A549 (cell line): ENCODE measurements around the gene TRPV2. TPM values are rescaled to one million over a fixed set of nuclear protein-coding genes. Genes with fewer than 3 reads are reported as not detected.

Experiments
- ATAC-seq, 2 experiments: fragments of 200-7000 bp in 1 of 2; fragments of >200 bp in 1 of 2; cut with Nextera tagmentation in 1 of 2; cut with Tn5 transposase in 1 of 2; 3 replicates each; pipeline versions ENCODE4 v1.8.0 to v1.9.1; 2018 to 2020; ENCODE audit warnings: mild to moderate bottlenecking in 1 of 2, moderate library complexity in 1 of 2
- CTCF ChIA-PET: fragments of 300-600 bp; sonication (Branson Sonifier 250); formaldehyde crosslinking; extraction: SDS; loops from one replicate; lab custom pipeline; 2021; ENCODE audit warnings: antibody characterized with exemption, inconsistent platforms; lab: Yijun Ruan, JAX
- POLR2A ChIA-PET: fragments of 350-600 bp; formaldehyde crosslinking; extraction: SDS; loops from one replicate; lab custom pipeline; 2021; ENCODE audit warnings: antibody characterized with exemption, inconsistent platforms; lab: Yijun Ruan, JAX
- DNase-seq, 2 experiments: peaks; one replicate each; pipeline versions ENCODE4 v3.0.0 to v3.0.0-alpha.2; 2011 to 2016; ENCODE audit warnings: low read depth in 1 of 2, low spot score in 1 of 2
- FAIRE-seq: peaks from 2 replicates; lab custom pipeline; 2011; peaks lifted over from hg19 to GRCh38; lab: Jason Lieb, UNC
- H3K27ac ChIP-seq, 2 experiments: fragments of >200 bp; sonication (Bioruptor Twin); formaldehyde crosslinking; 3 replicates each; pipeline ENCODE4 v1.5.1; 2016 to 2017
- H3K4me1 ChIP-seq: fragments of >200 bp; sonication (Bioruptor Twin); formaldehyde crosslinking; 3 replicates; pipeline ENCODE4 v1.6.1; 2016
- H3K4me2 ChIP-seq: fragments of >200 bp; sonication (Bioruptor Twin); formaldehyde crosslinking; 3 replicates; pipeline ENCODE4 v1.6.1; 2016
- H3K4me3 ChIP-seq: fragments of >200 bp; sonication (Bioruptor Twin); formaldehyde crosslinking; 3 replicates; pipeline ENCODE4 v1.5.1; 2016
- H3K9me3 ChIP-seq: fragments of >200 bp; sonication (Bioruptor Twin); formaldehyde crosslinking; 3 replicates; pipeline ENCODE4 v1.6.1; 2016
- ATOH8 ChIP-seq: fragments of 250-450 bp; sonication (Bioruptor Pico); IDR thresholded peaks from 2 replicates; pipeline ENCODE4 v1.5.0; 2020; ENCODE audit warnings: low read depth, mild to moderate bottlenecking, moderate library complexity
- CBX8 ChIP-seq: fragments of 200-600 bp; sonication (generic); IDR thresholded peaks from 2 replicates; pipeline ENCODE4 v1.6.1; 2016
- CTCF ChIP-seq: fragments of >200 bp; sonication (Bioruptor Twin); formaldehyde crosslinking; IDR thresholded peaks from 3 replicates; pipeline ENCODE4 v1.5.1; 2016
- FOSB ChIP-seq: fragments of 250-450 bp; sonication (Bioruptor Pico); IDR thresholded peaks from 2 replicates; pipeline ENCODE4 v1.5.0; 2020; ENCODE audit warnings: mild to moderate bottlenecking, moderate library complexity
- FOSL2 ChIP-seq, 2 experiments: fragments of 450-650 bp in 1 of 2; fragments of >200 bp in 1 of 2; sonication (Bioruptor Twin) in 1 of 2; formaldehyde crosslinking; IDR thresholded peaks; 2 replicates each; pipeline versions ENCODE4 v1.5.0 to v1.6.1; 2016 to 2020; ENCODE audit warnings: mild to moderate bottlenecking in 1 of 2, moderate library complexity in 1 of 2
- HES2 ChIP-seq: fragments of >200 bp; sonication (Bioruptor Twin); formaldehyde crosslinking; IDR thresholded peaks from 2 replicates; pipeline ENCODE4 v1.6.1; 2016
- HOXB5 ChIP-seq: fragments of 250-450 bp; sonication (Bioruptor Pico); IDR thresholded peaks from 2 replicates; pipeline ENCODE4 v1.5.0; 2020; ENCODE audit warnings: mild to moderate bottlenecking, moderate library complexity
- KDM1A ChIP-seq: fragments of 200-600 bp; sonication (generic); IDR thresholded peaks from 2 replicates; pipeline ENCODE4 v1.6.1; 2016; ENCODE audit warnings: low read depth, mild to moderate bottlenecking
- MAFK ChIP-seq: fragments of 450-650 bp; IDR thresholded peaks from 2 replicates; pipeline ENCODE4 v1.6.1; 2014; ENCODE audit not compliant: partially characterized antibody
- MYC ChIP-seq: IDR thresholded peaks from 2 replicates; pipeline ENCODE4 v1.6.1; 2012; ENCODE audit warnings: mild to moderate bottlenecking, inconsistent platforms, low read length, improper control_type of control experiment, borderline replicate concordance
- PBX3 ChIP-seq: IDR thresholded peaks from 2 replicates; pipeline ENCODE4 v1.6.1; 2012
- PHF8 ChIP-seq: fragments of 200-600 bp; sonication (generic); IDR thresholded peaks from 2 replicates; pipeline ENCODE4 v1.6.1; 2016; ENCODE audit warnings: low read depth, mild to moderate bottlenecking, antibody characterized with exemption, moderate library complexity, borderline replicate concordance
- POLR2AphosphoS2 ChIP-seq: conservative IDR thresholded peaks from 2 replicates; pipeline ENCODE4 v1.6.1; 2012; ENCODE audit warnings: low read length, improper control_type of control experiment, inconsistent platforms
- RAD21 ChIP-seq, 2 experiments: fragments of >200 bp in 1 of 2; sonication (Bioruptor Twin) in 1 of 2; formaldehyde crosslinking in 1 of 2; IDR thresholded peaks in 1 of 2; conservative IDR thresholded peaks in 1 of 2; 2 replicates in 1 of 2; 3 replicates in 1 of 2; pipeline ENCODE4 v1.6.1; 2012 to 2018; ENCODE audit warnings: inconsistent platforms in 1 of 2
- RCOR1 ChIP-seq: fragments of 150-350 bp; IDR thresholded peaks from 2 replicates; pipeline ENCODE4 v1.6.1; 2014; ENCODE audit warnings: antibody characterized with exemption, low read length, low read depth
- RFX5 ChIP-seq: fragments of 450-650 bp; IDR thresholded peaks from 2 replicates; pipeline ENCODE4 v1.7.1; 2014; ENCODE audit warnings: antibody characterized with exemption, mild to moderate bottlenecking, moderate library complexity
- SREBF2 ChIP-seq: fragments of 450-650 bp; IDR thresholded peaks from 2 replicates; pipeline ENCODE4 v1.6.1; 2014; ENCODE audit warnings: mild to moderate bottlenecking, moderate library complexity
- TFCP2L1 ChIP-seq: fragments of 250-450 bp; sonication (Bioruptor Pico); IDR thresholded peaks from 2 replicates; pipeline ENCODE4 v1.5.0; 2021; ENCODE audit warnings: mild to moderate bottlenecking
- ZSCAN20 ChIP-seq: fragments of 250-450 bp; sonication (Bioruptor Pico); IDR thresholded peaks from 2 replicates; pipeline ENCODE4 v1.8.0; 2022; ENCODE audit warnings: mild to moderate bottlenecking, moderate library complexity
- WGBS: methylation state at CpG from one replicate; pipeline ENCODE4 v1.1.6; 2017; ENCODE audit errors: missing lambda C conversion rate; 5-methylcytosine and 5-hydroxymethylcytosine counted together
- polyA plus RNA-seq, 4 experiments: library from polyadenylated mRNA; depleted of rRNA in 3 of 4; stranded (reverse); fragments of >200 nt; fragmentation: RNase III in 1 of 4; extraction: RNeasy Plus Mini Kit Qiagen cat#74134 plus additional on column Dnase treatment in 1 of 4; gene quantifications; 2 replicates in 3 of 4; 3 replicates in 1 of 4; pipeline ENCODE4 v1.2.3, GENCODE V29; 2011 to 2017

TRPV2 gene
- polyA plus RNA-seq, 2 of the 4 experiments (the other 2 are of a cell fraction) = 0.31 to 0.61 TPM

GRCh38 chr17:16374146-16374938 is 41.0 kb upstream of the TRPV2 start:
- DNase-seq (peak in 1 of 2 experiments; percentile 44), ATAC-seq (no peak)
- CTCF ChIA-PET = interaction anchor here (0.7 to 10.2 kb wide), 7 partner anchors 11 to 162 kb away, joined by 3 to 132 read pairs (median 4); partner anchors contain the start of gene CENPV
- peaks cover 19% of the 10 kb centered on the region for H3K4me1 ChIP-seq
- WGBS = 89% methylated on average over 16 of the region's 16 CpGs
- no peaks in the 10 kb centered on the region for H3K9me3 ChIP-seq
- POLR2A ChIA-PET = interaction anchor here (1.2 kb wide), 1 partner anchor 64 kb away, joined by 3 read pairs; no protein-coding TSS in a partner anchor
- no peak overlapping the region for H3K4me3 ChIP-seq
- no peak overlapping the region for H3K4me2 ChIP-seq
- TF ChIP-seq PHF8 (no peak), TFCP2L1 (CRISPR knock-in tag) (no peak), RAD21 (conservative IDR thresholded peaks at IDR 0.05 in 1 of 2, IDR thresholded peaks at IDR 0.05 in 1 of 2) (no peak), MYC (no peak), RCOR1 (no peak), MAFK (no peak), CBX8 (no peak), ZSCAN20 (CRISPR knock-in tag) (no peak), POLR2AphosphoS2 (no peak), RFX5 (no peak), ATOH8 (CRISPR knock-in tag) (no peak), PBX3 (no peak), KDM1A (no peak), SREBF2 (no peak), HES2 (no peak), CTCF (no peak)
- TF ChIP-seq, all 56 proteins: peak for 0
- no peak overlapping the region for H3K27ac ChIP-seq
- no peak for FAIRE-seq

- POLR2A ChIA-PET = interaction anchor here (0.5 to 2.6 kb wide), 5 partner anchors 25 to 114 kb away, joined by 3 to 13 read pairs (median 3); partner anchors contain the start of genes CENPV and LRRC75A
- FAIRE-seq = peak; percentile 43
Observed at GRCh38 chr17:16377941-16378341, 37.4 kb upstream of the TRPV2 start.

More at GRCh38 chr17:16377941-16378341, 37.4 kb upstream of the TRPV2 start:
- DNase-seq = peak; percentile 56 to 68
- no peak for ATAC-seq
- no peak for TF ChIP-seq HOXB5
- no peak for TF ChIP-seq FOSL2 (IDR thresholded peaks at IDR 0.05)
- peak; percentile 34 for TF ChIP-seq FOSL2 (CRISPR knock-in tag; IDR thresholded peaks at IDR 0.05)
- TF ChIP-seq FOSB (CRISPR knock-in tag) = no peak
- TF ChIP-seq, all 56 proteins: peak for 1
- H3K4me2 ChIP-seq = peak overlapping the region; percentile 56
- peaks cover 27% of the 10 kb centered on the region for H3K4me1 ChIP-seq
- H3K27ac ChIP-seq = peak overlapping the region; percentile 34 to 91
- WGBS = 20% methylated on average over 2 of the region's 2 CpGs
- H3K9me3 ChIP-seq = no peaks in the 10 kb centered on the region
- H3K4me3 ChIP-seq = no peak overlapping the region
- CTCF ChIA-PET = interaction anchor here (0.7 to 10.2 kb wide), 5 partner anchors 10 to 143 kb away, joined by 3 to 132 read pairs (median 6); partner anchors contain the start of gene CENPV
